Epithelial cell of proximal tubule (primary cell): ENCODE data around the gene XKR8. TPM values are rescaled to one million over a fixed set of nuclear protein-coding genes. Genes with fewer than 3 reads are reported as not detected.

Experiments used
- DNase-seq: peaks from one replicate; pipeline ENCODE4 v3.0.0-alpha.2; 2011; ENCODE audit warnings: low read depth
- H3K4me3 ChIP-seq: 2 replicates; pipeline ENCODE4 v1.5.1; 2011; ENCODE audit warnings: low read depth, mild to moderate bottlenecking, low read length
- total RNA-seq: library from RNA; depleted of rRNA; stranded (reverse); fragments of >200 nt; gene quantifications from 2 replicates; pipeline ENCODE4 v1.2.3, GENCODE V29; 2015
- TF ChIP-seq, protein P1 (sequence below): conservative IDR thresholded peaks from 2 replicates; pipeline ENCODE4 v1.5.1; 2012; ENCODE audit warnings: low read depth, mild to moderate bottlenecking, low read length

Gene XKR8, protein sequence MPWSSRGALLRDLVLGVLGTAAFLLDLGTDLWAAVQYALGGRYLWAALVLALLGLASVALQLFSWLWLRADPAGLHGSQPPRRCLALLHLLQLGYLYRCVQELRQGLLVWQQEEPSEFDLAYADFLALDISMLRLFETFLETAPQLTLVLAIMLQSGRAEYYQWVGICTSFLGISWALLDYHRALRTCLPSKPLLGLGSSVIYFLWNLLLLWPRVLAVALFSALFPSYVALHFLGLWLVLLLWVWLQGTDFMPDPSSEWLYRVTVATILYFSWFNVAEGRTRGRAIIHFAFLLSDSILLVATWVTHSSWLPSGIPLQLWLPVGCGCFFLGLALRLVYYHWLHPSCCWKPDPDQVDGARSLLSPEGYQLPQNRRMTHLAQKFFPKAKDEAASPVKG
- 10.3 and 11.1 TPM in 2 replicates for total RNA-seq

DNA sequence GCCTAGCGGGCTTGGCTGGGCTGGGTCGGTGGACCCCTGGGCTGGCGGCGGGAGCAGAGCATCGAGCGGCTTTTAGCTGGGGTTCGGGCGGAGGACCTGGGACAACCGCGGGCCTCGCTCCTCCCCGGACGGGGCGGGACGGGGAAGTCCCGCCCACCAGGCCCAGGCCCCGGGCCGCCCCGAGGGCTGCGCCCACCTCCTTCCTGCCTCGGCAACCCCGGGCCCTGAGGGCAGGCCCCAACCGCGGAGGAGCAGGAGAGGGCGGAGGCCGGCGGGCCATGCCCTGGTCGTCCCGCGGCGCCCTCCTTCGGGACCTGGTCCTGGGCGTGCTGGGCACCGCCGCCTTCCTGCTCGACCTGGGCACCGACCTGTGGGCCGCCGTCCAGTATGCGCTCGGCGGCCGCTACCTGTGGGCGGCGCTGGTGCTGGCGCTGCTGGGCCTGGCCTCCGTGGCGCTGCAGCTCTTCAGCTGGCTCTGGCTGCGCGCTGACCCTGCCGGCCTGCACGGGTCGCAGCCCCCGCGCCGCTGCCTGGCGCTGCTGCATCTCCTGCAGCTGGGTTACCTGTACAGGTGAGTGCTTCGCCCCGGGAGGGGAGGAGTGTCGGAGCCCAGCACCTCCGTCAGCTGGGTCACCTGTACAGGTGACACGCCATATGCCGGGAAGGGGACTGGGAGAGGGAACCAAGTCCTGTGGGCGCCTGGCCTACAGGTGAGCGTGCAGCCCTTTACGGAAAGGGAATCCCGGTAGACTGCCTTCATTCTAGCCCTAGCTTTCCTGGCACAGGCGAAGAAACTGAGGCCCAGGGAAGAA is at the start of gene XKR8:
XKR8 (plus strand) TSS at position 182 of the 812 bp plus-strand sequence; CDS start at position 279, 97 bp downstream.
- TF ChIP-seq, protein P1, sequence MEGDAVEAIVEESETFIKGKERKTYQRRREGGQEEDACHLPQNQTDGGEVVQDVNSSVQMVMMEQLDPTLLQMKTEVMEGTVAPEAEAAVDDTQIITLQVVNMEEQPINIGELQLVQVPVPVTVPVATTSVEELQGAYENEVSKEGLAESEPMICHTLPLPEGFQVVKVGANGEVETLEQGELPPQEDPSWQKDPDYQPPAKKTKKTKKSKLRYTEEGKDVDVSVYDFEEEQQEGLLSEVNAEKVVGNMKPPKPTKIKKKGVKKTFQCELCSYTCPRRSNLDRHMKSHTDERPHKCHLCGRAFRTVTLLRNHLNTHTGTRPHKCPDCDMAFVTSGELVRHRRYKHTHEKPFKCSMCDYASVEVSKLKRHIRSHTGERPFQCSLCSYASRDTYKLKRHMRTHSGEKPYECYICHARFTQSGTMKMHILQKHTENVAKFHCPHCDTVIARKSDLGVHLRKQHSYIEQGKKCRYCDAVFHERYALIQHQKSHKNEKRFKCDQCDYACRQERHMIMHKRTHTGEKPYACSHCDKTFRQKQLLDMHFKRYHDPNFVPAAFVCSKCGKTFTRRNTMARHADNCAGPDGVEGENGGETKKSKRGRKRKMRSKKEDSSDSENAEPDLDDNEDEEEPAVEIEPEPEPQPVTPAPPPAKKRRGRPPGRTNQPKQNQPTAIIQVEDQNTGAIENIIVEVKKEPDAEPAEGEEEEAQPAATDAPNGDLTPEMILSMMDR = peak; percentile 50
- peak within 1 kb of the TSS; percentile 79 for H3K4me3 ChIP-seq
- DNase-seq = no peak

DNA sequence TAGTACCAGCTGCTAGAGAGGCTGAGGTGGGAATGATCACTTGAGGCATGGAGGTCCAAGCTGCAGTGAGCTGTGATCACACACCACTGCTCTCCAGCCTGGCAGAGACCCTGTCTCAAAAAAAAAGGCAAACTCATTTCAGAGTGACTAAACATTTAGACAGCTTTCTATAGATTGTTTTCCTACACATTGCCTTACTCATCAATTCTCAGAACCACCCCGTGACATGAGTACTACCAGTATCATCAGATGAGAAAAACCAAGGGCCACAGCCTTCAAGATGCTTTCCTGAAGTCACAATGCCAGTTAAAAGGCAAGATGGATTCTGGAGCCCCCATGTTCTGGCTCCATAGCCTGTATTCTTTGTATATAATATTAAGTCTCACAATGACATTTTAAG is 47.3 kb upstream of the XKR8 start:
- TF ChIP-seq, protein P1 = no peak
- H3K4me3 ChIP-seq = no peak overlapping the region
- no peak for DNase-seq

DNA sequence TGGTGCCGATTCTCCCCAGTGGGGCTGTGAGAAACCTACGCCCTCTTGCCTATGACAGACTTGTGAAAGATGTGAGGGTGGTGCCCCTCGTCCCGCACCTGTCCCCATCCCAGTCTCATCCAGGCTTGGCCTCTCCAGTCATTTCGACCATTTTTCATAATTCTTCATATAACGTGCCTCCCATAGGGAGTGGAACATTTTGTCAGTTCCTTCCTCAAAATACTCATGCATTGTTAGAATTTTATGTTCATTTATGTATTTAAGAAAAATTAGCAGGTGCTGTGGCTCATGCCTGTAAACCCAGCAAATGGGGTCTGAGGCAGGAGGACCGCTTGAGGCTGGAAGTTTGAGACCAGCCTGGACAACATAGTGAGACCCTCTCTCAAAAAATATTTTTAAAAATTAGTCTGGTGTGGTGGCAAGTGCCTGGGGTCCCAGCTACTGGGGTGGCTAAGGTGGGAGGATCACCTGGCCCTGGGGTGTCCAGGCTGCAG is 44.6 kb upstream of the XKR8 start:
- DNase-seq = no peak
- peak overlapping the region; percentile 90 for H3K4me3 ChIP-seq
- TF ChIP-seq, protein P1 = no peak

DNA sequence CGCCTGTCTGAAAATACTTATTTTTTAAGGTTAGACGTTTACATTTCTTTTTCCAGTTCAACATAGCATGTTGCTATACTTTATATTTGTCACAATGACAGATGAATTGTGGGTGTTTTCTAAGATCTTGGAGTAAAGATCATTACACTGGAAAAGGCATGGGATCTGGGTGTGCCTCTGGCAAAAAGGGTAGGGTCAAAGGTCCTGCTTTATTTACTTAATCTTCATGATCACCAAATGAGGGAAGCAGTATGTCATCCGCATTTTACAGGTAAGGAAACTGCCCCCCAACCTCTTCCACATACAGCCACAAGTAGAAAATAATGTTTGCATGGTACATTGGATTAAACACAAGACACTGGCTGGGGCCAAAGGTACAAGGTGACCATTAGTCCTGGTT is 37.5 kb upstream of the XKR8 start:
- TF ChIP-seq, protein P1 = no peak
- no peak for DNase-seq
- no peak overlapping the region for H3K4me3 ChIP-seq

DNA sequence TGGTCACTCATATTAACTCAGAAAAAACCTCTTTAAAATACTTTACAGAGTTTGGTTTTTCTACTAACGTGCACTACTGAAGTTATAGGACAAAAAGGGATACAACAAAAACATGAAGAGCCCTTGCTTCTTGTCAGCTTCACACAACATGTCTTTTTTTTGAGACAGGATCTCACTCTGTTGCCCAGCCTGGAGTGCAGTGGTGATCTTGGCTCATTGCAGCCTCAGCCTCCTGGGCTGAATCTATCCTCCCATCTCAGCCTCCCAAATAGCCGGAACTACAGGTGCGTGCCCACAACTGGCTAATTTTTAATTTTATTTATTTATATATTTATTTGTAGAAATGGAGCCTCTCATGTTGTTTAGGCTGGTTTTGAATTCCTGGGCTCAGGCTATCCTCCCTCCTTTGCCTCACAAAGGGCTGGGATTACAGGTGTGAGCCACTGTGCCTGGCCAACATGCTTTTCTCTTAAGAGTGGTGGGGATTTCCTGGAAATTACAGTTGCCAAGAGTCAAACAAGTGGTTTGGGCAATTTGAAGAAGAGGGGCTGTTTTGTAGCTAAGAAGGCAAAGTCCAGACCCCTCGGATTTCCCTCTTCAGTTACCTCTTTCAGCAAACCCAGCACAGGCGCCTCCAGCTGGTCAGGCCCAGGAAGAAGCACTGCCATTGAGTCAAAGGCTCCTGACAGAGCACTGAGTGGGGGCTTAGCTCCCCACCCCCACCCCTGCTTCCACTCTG is 31.4 kb upstream of the XKR8 start:
- no peak overlapping the region for H3K4me3 ChIP-seq
- DNase-seq = no peak
- TF ChIP-seq, protein P1 = peak; percentile 17

DNA sequence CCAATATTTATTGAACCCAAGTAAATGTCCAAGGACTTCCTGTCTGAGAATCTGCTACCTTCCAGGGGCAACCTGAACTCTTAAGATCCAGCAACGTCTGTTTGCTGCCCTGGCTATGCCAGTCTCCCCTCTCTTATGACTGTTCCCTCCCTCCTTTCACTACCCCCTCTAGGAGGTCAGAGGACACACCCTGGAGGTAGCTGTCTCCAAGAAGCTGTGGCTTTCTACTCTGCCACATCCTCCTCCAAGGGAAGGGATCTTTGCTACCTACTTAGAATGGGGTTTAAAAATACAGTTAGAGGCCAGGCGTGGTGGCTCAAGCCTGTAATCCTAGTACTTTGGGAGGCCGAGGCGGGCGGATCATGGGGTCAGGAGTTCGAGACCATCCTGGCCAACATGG is 28.6 kb upstream of the XKR8 start:
- TF ChIP-seq, protein P1 = no peak
- no peak overlapping the region for H3K4me3 ChIP-seq
- no peak for DNase-seq
